Measurements from ENCODE around the gene MEX3C. TPM values are rescaled to one million over a fixed set of nuclear protein-coding genes. Genes with fewer than 3 reads are reported as not detected.
A peak's percentile ranks its signal among the peaks of the same experiment; 100 is the strongest.

MEX3C gene
- total RNA-seq, 2 experiments from 2014 or later = 41.9 to 43.4 TPM

GRCh38 chr18:51195086-51195450 lies 2.4 kb downstream of the MEX3C start:
- Histone ChIP-seq H3K79me2 (ENCODE audit: insufficient read depth, low read depth, low read length) (peaks cover 67% of the 10 kb centered on the region), H3K4me1 (ENCODE audit: insufficient read depth, low read length, poor library complexity, severe bottlenecking) (peaks cover 32% of the 10 kb centered on the region), H3K4me3 (ENCODE audit: low read depth, low read length, poor library complexity, severe bottlenecking) (peak overlapping the region; percentile 92), H3K4me2 (ENCODE audit: low read length) (peak overlapping the region; percentile 95), H3K9me2 (ENCODE audit: insufficient read depth, low read length) (no peaks in the 10 kb centered on the region), H3K27ac (ENCODE audit: low read depth, low read length, poor library complexity, severe bottlenecking) (peak overlapping the region; percentile 78), H3K9me3 (ENCODE audit: low read length) (no peaks in the 10 kb centered on the region), H3K36me3 (ENCODE audit: insufficient read depth, low read length) (peaks cover 44% of the 10 kb centered on the region), H4K20me1 (ENCODE audit: insufficient read depth, low read length) (peaks cover 17% of the 10 kb centered on the region; the same call in 1 of the 2 replicates), H2AFZ (ENCODE audit: low read length) (no peak overlapping the region)
- ChIA-PET POLR2A (interaction anchor here (0.7 to 7.5 kb wide), 4 partner anchors 11 to 40 kb away, joined by 3 to 50 read pairs (median 4); no protein-coding TSS in a partner anchor), CTCF (ENCODE audit: unreplicated experiment) (no interaction called here)
- TSS peak; percentile 40 for BruUV-seq (replicated peaks)
- DNase-seq (ENCODE audit: low spot score) = no peak
- no peak for TF ChIP-seq EZH2phosphoT487 (IDR thresholded peaks at IDR 0.05; ENCODE audit: borderline replicate concordance, low read depth, low read length)
- TF ChIP-seq, protein P1, sequence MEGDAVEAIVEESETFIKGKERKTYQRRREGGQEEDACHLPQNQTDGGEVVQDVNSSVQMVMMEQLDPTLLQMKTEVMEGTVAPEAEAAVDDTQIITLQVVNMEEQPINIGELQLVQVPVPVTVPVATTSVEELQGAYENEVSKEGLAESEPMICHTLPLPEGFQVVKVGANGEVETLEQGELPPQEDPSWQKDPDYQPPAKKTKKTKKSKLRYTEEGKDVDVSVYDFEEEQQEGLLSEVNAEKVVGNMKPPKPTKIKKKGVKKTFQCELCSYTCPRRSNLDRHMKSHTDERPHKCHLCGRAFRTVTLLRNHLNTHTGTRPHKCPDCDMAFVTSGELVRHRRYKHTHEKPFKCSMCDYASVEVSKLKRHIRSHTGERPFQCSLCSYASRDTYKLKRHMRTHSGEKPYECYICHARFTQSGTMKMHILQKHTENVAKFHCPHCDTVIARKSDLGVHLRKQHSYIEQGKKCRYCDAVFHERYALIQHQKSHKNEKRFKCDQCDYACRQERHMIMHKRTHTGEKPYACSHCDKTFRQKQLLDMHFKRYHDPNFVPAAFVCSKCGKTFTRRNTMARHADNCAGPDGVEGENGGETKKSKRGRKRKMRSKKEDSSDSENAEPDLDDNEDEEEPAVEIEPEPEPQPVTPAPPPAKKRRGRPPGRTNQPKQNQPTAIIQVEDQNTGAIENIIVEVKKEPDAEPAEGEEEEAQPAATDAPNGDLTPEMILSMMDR (conservative IDR thresholded peaks at IDR 0.05; ENCODE audit: low read length) = no peak
- intact Hi-C loops (cut with micrococcal nuclease; ENCODE audit: unreplicated experiment) = loop anchor here (1.0 to 10.0 kb wide), 5 partner anchors 42 to 320 kb away; partner anchors contain the start of genes ME2 and SMAD4

DNA sequence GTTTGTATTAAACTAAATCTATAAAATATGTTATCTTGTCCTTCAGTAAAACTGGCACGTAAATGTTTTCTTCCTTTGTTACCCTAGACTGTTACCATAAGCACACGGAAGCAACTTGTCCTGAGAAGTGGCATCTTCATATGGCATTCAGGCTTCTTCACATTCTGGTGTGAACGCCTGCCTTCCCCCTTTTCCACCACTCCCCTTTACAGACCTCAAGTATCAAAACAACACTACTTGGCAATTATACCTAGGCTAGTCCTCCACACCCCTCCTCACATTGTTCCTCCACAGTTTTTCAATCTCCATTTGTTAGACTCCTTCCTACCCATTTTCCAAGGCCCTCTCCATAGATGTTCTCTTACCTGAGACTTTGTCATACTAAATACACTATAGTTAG lies 2.9 kb downstream of the MEX3C start:
- no peak overlapping the region for H2AFZ ChIP-seq (ENCODE audit: low read length)
- peaks cover 17% of the 10 kb centered on the region; the same call in 1 of the 2 replicates for H4K20me1 ChIP-seq (ENCODE audit: insufficient read depth, low read length)
- CTCF ChIA-PET (ENCODE audit: unreplicated experiment) = no interaction called here
- no peak for TF ChIP-seq EZH2phosphoT487 (IDR thresholded peaks at IDR 0.05; ENCODE audit: borderline replicate concordance, low read depth, low read length)
- TF ChIP-seq, protein P1 (conservative IDR thresholded peaks at IDR 0.05; ENCODE audit: low read length) = no peak
- peaks cover 45% of the 10 kb centered on the region for H3K36me3 ChIP-seq (ENCODE audit: insufficient read depth, low read length)
- intact Hi-C loops (cut with micrococcal nuclease; ENCODE audit: unreplicated experiment) = loop anchor here (1.0 to 10.0 kb wide), 5 partner anchors 41 to 320 kb away; partner anchors contain the start of genes ME2 and SMAD4
- POLR2A ChIA-PET = interaction anchor here (0.7 to 7.5 kb wide), 4 partner anchors 11 to 39 kb away, joined by 3 to 50 read pairs (median 4); no protein-coding TSS in a partner anchor
- H3K4me3 ChIP-seq (ENCODE audit: low read depth, low read length, poor library complexity, severe bottlenecking) = peak overlapping the region; percentile 92
- no peaks in the 10 kb centered on the region for H3K9me2 ChIP-seq (ENCODE audit: insufficient read depth, low read length)
- no peak for DNase-seq (ENCODE audit: low spot score)
- no TSS peak for BruUV-seq (replicated peaks)
- peak overlapping the region; percentile 95 for H3K4me2 ChIP-seq (ENCODE audit: low read length)
- no peaks in the 10 kb centered on the region for H3K9me3 ChIP-seq (ENCODE audit: low read length)
- H3K4me1 ChIP-seq (ENCODE audit: insufficient read depth, low read length, poor library complexity, severe bottlenecking) = peaks cover 34% of the 10 kb centered on the region
- peaks cover 72% of the 10 kb centered on the region for H3K79me2 ChIP-seq (ENCODE audit: insufficient read depth, low read depth, low read length)
- peak overlapping the region; percentile 78 for H3K27ac ChIP-seq (ENCODE audit: low read depth, low read length, poor library complexity, severe bottlenecking)

DNA sequence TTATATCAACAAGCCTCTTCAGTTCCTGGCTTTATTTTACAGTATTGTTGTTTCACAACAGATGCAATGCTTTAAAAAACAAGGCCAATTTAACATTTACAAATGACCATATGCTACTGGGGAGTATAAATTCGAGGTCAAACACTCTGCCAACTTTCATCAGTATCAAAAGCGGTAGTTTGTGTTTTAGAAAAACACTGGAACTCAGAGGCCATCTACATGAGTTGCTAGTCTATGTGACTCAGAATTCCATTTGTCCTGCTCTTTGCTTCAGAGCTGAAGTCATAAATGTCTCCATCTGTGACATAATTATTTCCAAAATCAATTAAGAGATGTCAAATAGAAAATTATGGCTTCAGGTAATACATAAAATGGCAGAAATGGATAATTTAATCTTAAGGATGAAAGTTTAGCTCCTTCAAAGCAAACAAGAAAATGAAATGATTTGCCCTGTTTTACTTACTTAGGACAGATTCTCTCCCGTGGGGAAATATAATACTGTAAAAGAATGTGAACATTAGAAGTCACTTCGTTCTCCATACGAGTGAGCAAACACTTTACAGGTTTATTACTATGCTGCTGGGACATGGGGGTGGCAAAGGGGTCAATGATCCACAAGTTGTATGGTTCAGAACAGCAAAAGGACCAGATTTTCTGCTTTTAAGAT lies 3.7 kb downstream of the MEX3C start:
- H3K9me3 ChIP-seq (ENCODE audit: low read length) = no peaks in the 10 kb centered on the region
- no peak overlapping the region for H2AFZ ChIP-seq (ENCODE audit: low read length)
- no peak for DNase-seq (ENCODE audit: low spot score)
- no TSS peak for BruUV-seq (replicated peaks)
- peak overlapping the region; percentile 28 for H3K27ac ChIP-seq (ENCODE audit: low read depth, low read length, poor library complexity, severe bottlenecking)
- intact Hi-C loops (cut with micrococcal nuclease; ENCODE audit: unreplicated experiment) = loop anchor here (10.0 kb wide), 3 partner anchors 79 to 319 kb away; partner anchors contain the start of genes ME2 and SMAD4
- TF ChIP-seq, protein P1 (conservative IDR thresholded peaks at IDR 0.05; ENCODE audit: low read length) = no peak
- no peak for TF ChIP-seq EZH2phosphoT487 (IDR thresholded peaks at IDR 0.05; ENCODE audit: borderline replicate concordance, low read depth, low read length)
- ChIA-PET POLR2A (interaction anchor here (0.6 to 7.5 kb wide), 2 partner anchors 39 to 119 kb away, joined by 3 to 50 read pairs; no protein-coding TSS in a partner anchor), CTCF (ENCODE audit: unreplicated experiment) (no interaction called here)
- peaks cover 22% of the 10 kb centered on the region; the same call in 1 of the 2 replicates for H4K20me1 ChIP-seq (ENCODE audit: insufficient read depth, low read length)
- H3K4me1 ChIP-seq (ENCODE audit: insufficient read depth, low read length, poor library complexity, severe bottlenecking) = peaks cover 41% of the 10 kb centered on the region
- peak overlapping the region; percentile 95 for H3K4me2 ChIP-seq (ENCODE audit: low read length)
- peaks cover 53% of the 10 kb centered on the region for H3K36me3 ChIP-seq (ENCODE audit: insufficient read depth, low read length)
- peak overlapping the region; percentile 92 for H3K4me3 ChIP-seq (ENCODE audit: low read depth, low read length, poor library complexity, severe bottlenecking)
- H3K9me2 ChIP-seq (ENCODE audit: insufficient read depth, low read length) = no peaks in the 10 kb centered on the region
- H3K79me2 ChIP-seq (ENCODE audit: insufficient read depth, low read depth, low read length) = peaks cover 80% of the 10 kb centered on the region
